Measurements from ENCODE around the gene NDST4. TPM values are rescaled to one million over a fixed set of nuclear protein-coding genes. Genes with fewer than 3 reads are reported as not detected.

The NDST4 gene
- total and polyA plus RNA-seq, 8 donors = 0.19 to 5.1 (median 0.61) TPM; not detected in 3

- WGBS, 5 donors = 8 to 27% (median 11%) methylated on average over 2 of the region's 2 CpGs
Observed at GRCh38 chr4:114907568-114907967, 205.9 kb downstream of the NDST4 start.

GRCh38 chr4:114905017-114905416, 208.4 kb downstream of the NDST4 start:
- intact Hi-C loops (cut with DNase I; ENCODE audit: low total_unique reads) = no loop called here
- no peaks in the 10 kb centered on the region for H3K4me1 ChIP-seq
- no peaks in the 10 kb centered on the region for H3K27me3 ChIP-seq
- H3K9me3 ChIP-seq = no peaks in the 10 kb centered on the region
- no peaks in the 10 kb centered on the region for H3K36me3 ChIP-seq
- no peak overlapping the region for H3K27ac ChIP-seq
- DNase-seq = no peak
- TF ChIP-seq CTCF (IDR thresholded peaks at IDR 0.05) (no peak), POLR2A (IDR thresholded peaks at IDR 0.05) (no peak), EP300 (IDR thresholded peaks at IDR 0.05) (no peak), POLR2AphosphoS5 (IDR thresholded peaks at IDR 0.05) (no peak)
- no peak overlapping the region for H3K4me3 ChIP-seq

More at GRCh38 chr4:114907568-114907967, 205.9 kb downstream of the NDST4 start:
- intact Hi-C loops (cut with DNase I; ENCODE audit: low total_unique reads) = no loop called here
- H3K27me3 ChIP-seq = no peaks in the 10 kb centered on the region
- H3K36me3 ChIP-seq = no peaks in the 10 kb centered on the region
- TF ChIP-seq CTCF (IDR thresholded peaks at IDR 0.05) (no peak), POLR2A (IDR thresholded peaks at IDR 0.05) (no peak), EP300 (IDR thresholded peaks at IDR 0.05) (no peak), POLR2AphosphoS5 (IDR thresholded peaks at IDR 0.05) (no peak)
- H3K27ac ChIP-seq = no peak overlapping the region
- H3K4me3 ChIP-seq = no peak overlapping the region
- H3K9me3 ChIP-seq = no peaks in the 10 kb centered on the region
- no peak for DNase-seq
- no peaks in the 10 kb centered on the region for H3K4me1 ChIP-seq

GRCh38 chr4:114900934-114901333, 212.5 kb downstream of the NDST4 start:
- no peaks in the 10 kb centered on the region for H3K36me3 ChIP-seq
- no peaks in the 10 kb centered on the region for H3K9me3 ChIP-seq
- TF ChIP-seq EP300 (IDR thresholded peaks at IDR 0.05) = no peak
- no peak for TF ChIP-seq CTCF (IDR thresholded peaks at IDR 0.05)
- TF ChIP-seq POLR2A (IDR thresholded peaks at IDR 0.05) = no peak
- no peak for TF ChIP-seq POLR2AphosphoS5 (IDR thresholded peaks at IDR 0.05)
- no peak overlapping the region for H3K27ac ChIP-seq
- intact Hi-C loops (cut with DNase I; ENCODE audit: low total_unique reads) = no loop called here
- no peaks in the 10 kb centered on the region for H3K27me3 ChIP-seq
- no peak overlapping the region for H3K4me3 ChIP-seq
- WGBS, 5 donors = 78 to 87% (median 79%) methylated on average over 4 of the region's 4 CpGs
- H3K4me1 ChIP-seq = no peaks in the 10 kb centered on the region
- DNase-seq = no peak

GRCh38 chr4:114890773-114891172, 222.6 kb downstream of the NDST4 start:
- Histone ChIP-seq H3K36me3 (no peaks in the 10 kb centered on the region), H3K27ac (no peak overlapping the region), H3K9me3 (no peaks in the 10 kb centered on the region), H3K27me3 (no peaks in the 10 kb centered on the region), H3K4me3 (no peak overlapping the region), H3K4me1 (no peaks in the 10 kb centered on the region)
- WGBS, 5 donors = 36 to 53% (median 44%) methylated on average over 1 of the region's 1 CpG
- no peak for TF ChIP-seq POLR2AphosphoS5 (IDR thresholded peaks at IDR 0.05)
- TF ChIP-seq EP300 (IDR thresholded peaks at IDR 0.05) = no peak
- TF ChIP-seq CTCF (IDR thresholded peaks at IDR 0.05) = no peak
- no peak for TF ChIP-seq POLR2A (IDR thresholded peaks at IDR 0.05)
- intact Hi-C loops (cut with DNase I; ENCODE audit: low total_unique reads) = no loop called here
- no peak for DNase-seq

Data from stomach (tissue), 9 donors.